GM10248 (cell line): ENCODE measurements around the gene FBXL13.
"Not testable (repeated sequence)": the region's sequence is repeated elsewhere in the genome, so short reads cannot be mapped to it uniquely, and the experiment has no call there.

Source experiments
- CTCF ChIA-PET: fragments of 300-600 bp; sonication (Branson Sonifier 250); formaldehyde crosslinking; extraction: SDS; loops from one replicate; lab custom pipeline; 2021; ENCODE audit warnings: antibody characterized with exemption; lab: Yijun Ruan, JAX
- POLR2A ChIA-PET: fragments of 350-650 bp; sonication (Branson Sonifier 250); formaldehyde crosslinking; extraction: SDS; loops from one replicate; lab custom pipeline; 2020; ENCODE audit warnings: antibody characterized with exemption; lab: Yijun Ruan, JAX
- DNase-seq: peaks from one replicate; pipeline ENCODE4 v3.0.0; 2012; ENCODE audit errors: extremely low spot score
- CTCF ChIP-seq: IDR thresholded peaks from 2 replicates; pipeline ENCODE4 v1.5.1; 2012; ENCODE audit warnings: mild to moderate bottlenecking, low read depth; ENCODE audit errors: extremely low read depth, missing control alignments, control extremely low read depth

FBXL13 gene

DNA sequence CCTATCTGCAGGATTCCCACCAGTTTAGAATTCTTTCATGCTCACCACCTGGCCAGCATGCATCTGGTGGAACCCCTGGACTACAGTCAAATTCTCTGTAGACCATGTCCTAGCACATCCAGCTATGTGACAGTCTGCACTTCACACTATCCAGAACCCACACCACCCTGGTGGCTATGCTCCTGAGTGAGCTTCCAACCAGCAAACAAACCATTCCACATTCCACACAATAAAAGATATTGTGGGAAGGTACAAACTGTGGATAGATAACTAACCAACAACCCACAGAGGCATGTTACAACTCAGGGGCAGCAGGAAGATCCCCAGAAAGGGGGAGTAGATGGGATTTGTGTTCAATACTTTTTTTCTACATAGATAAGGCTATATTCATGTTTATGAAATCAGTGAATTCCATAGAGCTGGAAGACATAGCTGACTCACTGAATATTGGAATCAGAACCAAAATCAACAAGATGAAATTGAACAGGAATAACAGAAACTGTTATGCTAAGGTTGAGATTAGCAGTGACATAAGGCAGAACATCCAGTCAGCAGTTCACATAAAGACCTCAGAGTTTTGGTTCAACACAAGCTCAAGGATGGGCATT, 89.3 kb downstream of the FBXL13 start:
- CTCF ChIA-PET, result no interaction called here
- POLR2A ChIA-PET, result no interaction called here

DNA sequence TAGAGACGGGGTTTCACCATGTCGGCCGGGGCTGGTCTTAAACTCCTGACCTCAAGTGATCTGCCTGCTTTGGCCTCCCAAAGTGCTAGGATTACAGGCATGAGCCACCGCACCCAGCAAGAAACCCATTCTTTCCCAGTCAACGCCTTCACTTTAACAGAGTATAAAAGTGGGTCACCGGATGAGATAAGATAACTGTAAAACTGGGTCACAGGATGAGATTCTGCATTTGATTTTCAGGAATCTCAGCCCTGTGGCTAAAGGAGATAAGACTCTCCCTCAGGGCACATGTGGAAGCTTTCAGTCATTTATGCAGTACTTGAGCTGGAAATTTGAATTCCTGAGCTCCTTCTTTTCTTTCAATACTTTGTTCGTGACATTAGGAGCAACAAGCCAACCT, 91.0 kb downstream of the FBXL13 start:
- no peak for DNase-seq
- CTCF ChIA-PET, result no interaction called here
- POLR2A ChIA-PET, result no interaction called here
- no peak for TF ChIP-seq CTCF

More for the DNA sequence above, 89.3 kb downstream of the FBXL13 start:
- no peak for TF ChIP-seq CTCF
- DNase-seq, result no peak

- no peak for DNase-seq
- TF ChIP-seq CTCF, result no peak
- CTCF ChIA-PET, result no interaction called here
- POLR2A ChIA-PET, result no interaction called here
Observed at GRCh38 chr7:102982235-102982634, 92.4 kb downstream of the FBXL13 start.

GRCh38 chr7:102981451-102981850, 93.1 kb downstream of the FBXL13 start:
- TF ChIP-seq CTCF, result no peak
- no peak for DNase-seq
- CTCF ChIA-PET, result no interaction called here
- POLR2A ChIA-PET, result no interaction called here

- ChIA-PET CTCF (no interaction called here), POLR2A (no interaction called here)
- no peak for DNase-seq
- TF ChIP-seq CTCF, result no peak
Observed at GRCh38 chr7:102979670-102980069, 94.9 kb downstream of the FBXL13 start.

GRCh38 chr7:102978284-102978683, 96.3 kb downstream of the FBXL13 start:
- no peak for DNase-seq

GRCh38 chr7:102977586-102977985, 97.0 kb downstream of the FBXL13 start:
- DNase-seq, POLR2A ChIA-PET, CTCF ChIA-PET: not testable (repeated sequence)

More at GRCh38 chr7:102978284-102978683, 96.3 kb downstream of the FBXL13 start:
- CTCF ChIA-PET, result no interaction called here
- no peak for TF ChIP-seq CTCF
- POLR2A ChIA-PET, result no interaction called here
